ENCODE data around the gene DEDD2.

- TF ChIP-seq CTCF (conservative IDR thresholded peaks at IDR 0.05; ENCODE audit: low read depth, low read length): no peak
- TF ChIP-seq EZH2phosphoT487 (IDR thresholded peaks at IDR 0.05; ENCODE audit: borderline replicate concordance, low read length): no peak
- TF ChIP-seq EZH2 (IDR thresholded peaks at IDR 0.05; ENCODE audit: low read length, unreplicated experiment): no peak
These were observed 8.9 kb downstream of the DEDD2 start for GRCh38 chr19:42208612-42209011.
